ENCODE results near the gene DNTT.

Gene DNTT

GRCh38 chr10:96342402-96342801, 38.2 kb downstream of the DNTT start:
- DNase-seq (ENCODE audit: low read depth): no peak

GRCh38 chr10:96344178-96344577, 39.9 kb downstream of the DNTT start:
- no peak for DNase-seq (ENCODE audit: low read depth)

- no peak for DNase-seq (ENCODE audit: low read depth)
Measured at GRCh38 chr10:96345222-96345621, 41.0 kb downstream of the DNTT start.

GRCh38 chr10:96346295-96346694, 42.1 kb downstream of the DNTT start:
- no peak for DNase-seq (ENCODE audit: low read depth)

DNA sequence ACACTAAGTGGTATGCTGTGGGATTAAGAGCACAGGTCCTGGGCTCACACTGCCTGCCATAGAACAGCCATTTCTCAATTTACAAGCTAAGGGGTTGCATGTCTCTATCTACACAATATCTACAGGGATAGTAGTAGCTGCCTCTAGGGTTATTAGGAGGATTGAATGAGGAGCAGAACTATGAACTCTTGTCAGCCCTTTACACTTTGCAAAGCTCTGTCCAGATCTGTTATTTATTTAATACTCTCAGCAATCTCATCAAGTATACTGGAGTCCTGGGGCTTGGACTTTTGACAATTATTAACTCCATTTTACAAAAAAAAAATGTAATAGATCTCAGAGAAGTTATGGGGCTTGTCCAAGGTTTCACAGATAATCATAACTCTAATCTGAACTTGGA, 47.8 kb downstream of the DNTT start:
- DNase-seq (ENCODE audit: low read depth): no peak

GRCh38 chr10:96352582-96352981, 48.3 kb downstream of the DNTT start:
- no peak for DNase-seq (ENCODE audit: low read depth)

GRCh38 chr10:96357038-96357620, 52.9 kb downstream of the DNTT start:
- DNase-seq (ENCODE audit: low read depth): no peak

DNA sequence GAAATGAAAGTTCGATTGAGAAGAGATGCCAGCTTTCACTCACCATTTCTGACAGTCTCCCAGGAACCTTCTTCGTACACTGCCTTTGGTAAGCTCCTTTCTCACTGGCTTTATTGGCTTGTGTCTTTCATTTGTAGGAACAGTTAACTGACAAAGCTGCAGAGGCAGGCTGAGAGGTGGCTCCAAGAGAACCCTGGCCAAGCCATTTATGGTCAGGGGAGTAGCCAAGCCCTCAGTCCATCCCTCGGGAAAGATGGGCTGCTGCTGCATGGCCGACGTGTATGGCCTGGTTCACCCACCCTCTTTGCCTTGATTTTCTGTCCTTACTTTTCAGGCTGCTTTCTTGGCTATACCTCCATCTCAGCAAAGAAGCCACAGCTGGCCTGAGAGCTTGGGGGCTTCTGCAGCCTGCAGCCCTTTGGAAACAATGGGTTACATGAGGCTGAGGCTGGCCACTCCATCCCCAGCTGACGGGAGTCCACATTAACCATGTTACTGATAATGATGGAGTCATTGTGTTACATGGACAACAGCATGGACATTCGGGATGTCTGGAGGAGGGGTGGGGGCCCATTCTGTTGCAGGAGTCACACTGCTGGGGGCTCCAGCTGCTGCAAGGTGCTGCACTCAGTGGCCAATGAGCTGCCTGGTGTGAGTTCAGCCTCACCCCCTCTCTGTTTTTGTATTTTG, 54.8 kb downstream of the DNTT start, which contains the start of gene OPALIN:
TSS of gene OPALIN (minus strand) at position 152 of the 690 bp plus-strand sequence. CDS start at position 46, 106 bp downstream.
- no peak for DNase-seq (ENCODE audit: low read depth)

DNA sequence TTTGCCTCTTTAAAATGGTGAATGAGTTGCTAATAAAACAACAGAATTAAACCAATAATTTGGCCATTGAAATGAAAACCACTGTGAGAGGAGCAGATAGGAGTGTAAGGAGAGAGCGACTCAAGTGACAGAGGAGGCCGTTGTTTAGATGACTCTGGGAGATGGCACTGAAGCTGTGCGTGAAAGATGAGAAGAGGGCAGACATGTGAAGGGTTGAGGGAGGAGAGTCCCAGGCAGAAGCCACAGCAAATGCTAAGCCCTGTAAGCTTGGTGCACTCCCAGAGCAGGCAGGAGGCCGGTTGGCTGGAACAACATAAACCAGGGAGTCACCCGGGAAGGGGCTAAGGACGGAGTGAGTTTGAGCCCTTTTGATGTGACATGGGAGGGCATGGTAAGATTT, 55.4 kb downstream of the DNTT start:
- DNase-seq (ENCODE audit: low read depth): no peak

- no peak for DNase-seq (ENCODE audit: low read depth)
Measured at GRCh38 chr10:96360331-96360730, 56.1 kb downstream of the DNTT start.

DNA sequence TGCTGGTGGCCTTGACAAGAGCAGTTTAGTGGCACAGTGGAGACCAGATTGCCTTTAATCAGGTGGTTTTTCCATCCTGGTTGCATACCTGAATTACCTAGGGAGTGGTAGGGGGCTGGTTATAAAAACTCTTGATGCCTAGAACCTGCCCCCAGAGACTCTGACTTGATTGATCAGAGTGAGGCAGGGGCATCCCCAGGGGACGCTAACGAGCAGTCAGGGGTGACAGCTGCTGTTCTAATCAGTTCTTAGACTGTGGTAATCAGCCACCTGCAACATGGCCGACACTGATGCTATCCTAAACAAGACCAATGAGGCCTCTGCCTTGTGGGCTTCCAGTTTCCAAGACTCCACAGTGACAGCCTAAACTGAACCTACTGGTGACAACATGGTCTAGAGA, 56.5 kb downstream of the DNTT start:
- no peak for DNase-seq (ENCODE audit: low read depth)

GRCh38 chr10:96365571-96365970, 61.3 kb downstream of the DNTT start:
- no peak for DNase-seq (ENCODE audit: low read depth)

DNA sequence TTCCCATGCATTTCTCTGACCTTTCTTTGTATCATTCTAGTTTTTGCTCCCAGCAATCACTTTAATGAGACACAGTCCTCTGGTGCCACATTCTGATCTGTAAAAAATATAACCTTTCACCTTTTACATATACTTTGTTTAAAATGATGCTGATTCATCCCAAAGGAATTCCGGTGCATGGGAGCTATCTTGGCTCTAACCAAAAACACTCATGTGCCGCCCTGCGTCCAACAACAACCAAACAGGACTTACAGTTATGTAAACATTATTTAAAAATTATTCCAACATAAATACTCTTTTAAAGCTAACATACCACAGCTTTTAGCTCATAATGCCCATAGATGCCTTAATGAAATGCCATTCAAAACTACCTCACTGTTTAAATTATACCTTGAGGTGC, 62.3 kb downstream of the DNTT start:
- DNase-seq (ENCODE audit: low read depth): no peak

GRCh38 chr10:96367470-96367869, 63.2 kb downstream of the DNTT start:
- no peak for DNase-seq (ENCODE audit: low read depth)

- DNase-seq (ENCODE audit: low read depth): no peak
Measured at GRCh38 chr10:96368971-96369370, 64.7 kb downstream of the DNTT start.

DNA sequence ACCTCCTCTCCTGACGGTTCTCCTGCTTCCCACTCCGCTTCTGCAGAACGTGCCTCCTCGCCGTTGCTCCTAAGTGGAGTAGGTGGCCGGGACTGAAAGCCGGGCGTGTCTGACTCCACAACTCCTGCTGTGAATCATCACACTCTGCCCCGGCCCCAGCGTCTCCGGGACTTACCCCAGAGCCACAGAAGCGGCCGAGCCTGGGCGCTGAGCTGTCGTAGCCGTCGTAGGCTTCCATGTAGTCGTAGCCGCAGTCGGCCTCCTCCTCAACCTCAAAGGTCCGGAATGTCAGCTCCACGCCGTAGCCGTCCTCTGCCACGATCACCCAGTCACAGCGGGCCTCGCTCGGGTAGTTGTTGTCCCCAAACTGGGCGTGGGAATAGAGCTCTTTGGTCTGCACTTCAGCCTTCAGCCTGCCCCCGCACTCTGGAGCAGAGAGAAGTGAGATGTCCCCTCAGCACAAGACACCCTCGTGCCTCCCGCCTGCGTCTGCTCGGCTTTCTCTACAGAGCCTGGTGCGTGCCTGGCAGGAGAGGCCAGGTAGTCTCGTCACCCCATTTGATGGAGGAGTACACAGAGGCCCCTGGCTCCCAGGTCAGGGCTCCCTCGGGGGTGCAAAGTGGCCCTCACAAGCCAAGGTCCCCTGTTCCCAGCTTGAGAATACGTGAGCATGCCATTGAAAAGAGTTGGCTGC, 65.8 kb downstream of the DNTT start:
- DNase-seq (ENCODE audit: low read depth): no peak

DNA sequence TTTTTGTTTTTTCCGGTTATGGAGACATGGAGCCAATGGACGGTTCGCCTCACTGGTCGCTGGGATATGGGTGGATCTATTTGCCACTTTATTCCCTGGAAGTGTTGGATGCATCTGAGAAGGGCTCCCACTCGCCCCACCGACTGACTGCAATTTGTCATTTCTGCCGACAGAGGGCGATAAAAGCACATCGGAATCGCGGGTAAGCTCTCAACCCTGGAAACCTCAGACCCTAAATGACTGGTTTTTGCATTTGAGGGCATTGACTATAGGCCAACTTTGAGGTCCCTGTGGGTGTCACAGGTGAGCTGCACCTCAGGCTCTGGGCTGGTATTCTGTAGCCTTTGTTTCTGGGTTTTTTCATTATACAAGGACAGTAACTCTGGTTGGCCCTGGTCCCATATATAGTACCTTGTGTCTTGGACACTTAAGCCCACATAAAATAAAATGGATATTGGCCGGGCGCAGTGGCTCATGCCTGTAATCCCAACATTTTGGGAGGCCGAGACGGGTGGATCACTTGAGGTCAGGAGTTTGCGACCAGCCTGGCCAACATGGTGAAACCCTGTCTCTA, 66.4 kb downstream of the DNTT start:
- DNase-seq (ENCODE audit: low read depth): no peak

- no peak for DNase-seq (ENCODE audit: low read depth)
Measured at GRCh38 chr10:96371356-96371755, 67.1 kb downstream of the DNTT start.

GRCh38 chr10:96374004-96374403, 69.8 kb downstream of the DNTT start:
- no peak for DNase-seq (ENCODE audit: low read depth)

GRCh38 chr10:96374639-96374984, 70.4 kb downstream of the DNTT start:
- no peak for DNase-seq (ENCODE audit: low read depth)

DNA sequence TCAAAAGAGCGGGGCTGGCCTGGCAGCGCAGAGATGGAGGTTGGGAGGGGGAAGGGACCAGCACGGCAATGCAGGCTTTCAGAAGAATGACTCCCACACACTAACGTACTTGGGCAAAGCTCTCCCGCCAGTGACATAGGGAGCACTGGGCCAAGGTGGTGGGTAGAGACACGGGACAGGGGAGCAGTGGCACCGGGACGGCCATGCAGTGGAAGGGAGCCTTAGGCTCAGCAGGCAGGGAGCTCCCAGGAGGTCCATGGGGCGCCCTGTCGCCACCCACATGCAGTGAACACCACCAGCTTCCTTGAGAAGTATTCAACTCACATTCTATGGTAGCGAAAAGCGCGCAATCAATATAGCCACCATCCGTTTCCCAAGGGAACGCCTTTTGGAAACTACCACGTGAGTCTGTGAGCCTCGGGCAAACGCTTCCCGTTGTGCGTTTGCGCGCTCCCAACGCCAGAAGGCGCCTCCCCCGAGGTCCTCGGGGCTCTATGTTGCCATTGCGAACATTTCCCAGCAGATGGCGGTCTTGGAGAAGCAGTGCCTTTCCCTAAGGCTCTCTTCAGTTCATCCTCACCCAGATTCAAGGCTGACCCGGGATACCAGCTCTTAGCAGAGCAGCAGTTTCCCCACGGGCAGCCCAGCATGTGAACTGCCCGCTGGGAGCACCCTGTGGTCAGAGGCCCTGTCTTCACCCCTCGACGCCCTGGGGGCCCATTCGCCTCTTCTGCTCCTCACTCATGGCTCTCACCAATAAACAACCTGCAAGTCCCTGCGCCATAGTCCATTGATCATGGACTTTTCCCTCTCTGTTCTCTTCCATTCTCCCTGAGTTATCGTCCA, 71.0 kb downstream of the DNTT start:
- DNase-seq (ENCODE audit: low read depth): peak; percentile 28

GRCh38 chr10:96376483-96376882, 72.2 kb downstream of the DNTT start:
- DNase-seq (ENCODE audit: low read depth): no peak

Data from stimulated activated CD8-positive, alpha-beta memory T cell treated with anti-CD3 and anti-CD28 coated beads, Interleukin-15, amount 100 ng/mL, for 24 hours (primary cell).